Measurements from ENCODE around the gene GNPDA1. TPM values are rescaled to one million over a fixed set of nuclear protein-coding genes. Genes with fewer than 3 reads are reported as not detected.
A peak's percentile ranks its signal among the peaks of the same experiment; 100 is the strongest.

The GNPDA1 gene
- total and polyA plus RNA-seq, 2 donors from 2014 or later = 30.1 to 76.6 TPM

- Histone ChIP-seq H3K36me3 (ENCODE audit: control insufficient read depth in 2 of 3, insufficient read depth in 3 of 3, low read length in 3 of 3) (no peaks in the 10 kb centered on the region), H3K27me3 (ENCODE audit: control insufficient read depth, insufficient read depth, low read length) (no peaks in the 10 kb centered on the region), H3K9ac (ENCODE audit: low read length in 3 of 3) (no peak overlapping the region), H3K27ac (ENCODE audit: low read depth in 2 of 2, low read length in 2 of 2) (no peak overlapping the region), H3K4me3 (ENCODE audit: low read length in 3 of 3) (no peak overlapping the region), H3K9me3 (ENCODE audit: control insufficient read depth in 2 of 3, insufficient read depth in 1 of 3, low read length in 3 of 3) (no peaks in the 10 kb centered on the region), H3K4me1 (ENCODE audit: control insufficient read depth in 2 of 3, insufficient read depth in 2 of 3, low read depth in 1 of 3, low read length in 3 of 3) (peaks cover 0 to 7% (median 5%) of the 10 kb centered on the region in 3 donors)
- intact Hi-C loops (cut with DNase I) = no loop called here
- DNase-seq (no peak), FAIRE-seq (no peak)
- TF ChIP-seq CTCF (IDR thresholded peaks at IDR 0.05; ENCODE audit: borderline replicate concordance, extremely low read depth, insufficient read depth) = no peak
Measured at GRCh38 chr5:142020122-142020659, 7.4 kb upstream of the GNPDA1 start.

- DNase-seq = no peak
- no peak overlapping the region for H3K9ac ChIP-seq (ENCODE audit: low read length in 3 of 3)
- no peak overlapping the region for H3K27ac ChIP-seq (ENCODE audit: low read depth in 2 of 2, low read length in 2 of 2)
- intact Hi-C loops (cut with DNase I) = no loop called here
- H3K4me3 ChIP-seq (ENCODE audit: low read length in 3 of 3) = no peak overlapping the region
- H3K4me1 ChIP-seq (ENCODE audit: control insufficient read depth in 2 of 3, insufficient read depth in 2 of 3, low read depth in 1 of 3, low read length in 3 of 3) = peaks cover 0 to 20% (median 14%) of the 10 kb centered on the region in 3 donors
- H3K9me3 ChIP-seq (ENCODE audit: control insufficient read depth in 2 of 3, insufficient read depth in 1 of 3, low read length in 3 of 3) = no peaks in the 10 kb centered on the region
- FAIRE-seq = no peak
- no peaks in the 10 kb centered on the region for H3K27me3 ChIP-seq (ENCODE audit: control insufficient read depth, insufficient read depth, low read length)
- no peak for TF ChIP-seq CTCF (IDR thresholded peaks at IDR 0.05; ENCODE audit: borderline replicate concordance, extremely low read depth, insufficient read depth)
- no peaks in the 10 kb centered on the region for H3K36me3 ChIP-seq (ENCODE audit: control insufficient read depth in 2 of 3, insufficient read depth in 3 of 3, low read length in 3 of 3)
Measured at GRCh38 chr5:142017832-142018427, 5.1 kb upstream of the GNPDA1 start.

- no peak for FAIRE-seq
- intact Hi-C loops (cut with DNase I) = no loop called here
- H3K27ac ChIP-seq (ENCODE audit: low read depth in 2 of 2, low read length in 2 of 2) = peak overlapping the region in 1 of 2 donors; percentile 74
Measured at GRCh38 chr5:142016556-142016955, 3.7 kb upstream of the GNPDA1 start.

More at GRCh38 chr5:142016556-142016955, 3.7 kb upstream of the GNPDA1 start:
- H3K9me3 ChIP-seq (ENCODE audit: control insufficient read depth in 2 of 3, insufficient read depth in 1 of 3, low read length in 3 of 3) = no peaks in the 10 kb centered on the region
- no peaks in the 10 kb centered on the region for H3K27me3 ChIP-seq (ENCODE audit: control insufficient read depth, insufficient read depth, low read length)
- no peak for DNase-seq
- no peak for TF ChIP-seq CTCF (IDR thresholded peaks at IDR 0.05; ENCODE audit: borderline replicate concordance, extremely low read depth, insufficient read depth)
- peak overlapping the region in 1 of 3 donors; percentile 12 for H3K9ac ChIP-seq (ENCODE audit: low read length in 3 of 3)
- H3K4me1 ChIP-seq (ENCODE audit: control insufficient read depth in 2 of 3, insufficient read depth in 2 of 3, low read depth in 1 of 3, low read length in 3 of 3) = peaks cover 0 to 23% (median 20%) of the 10 kb centered on the region in 3 donors
- H3K36me3 ChIP-seq (ENCODE audit: control insufficient read depth in 2 of 3, insufficient read depth in 3 of 3, low read length in 3 of 3) = no peaks in the 10 kb centered on the region
- H3K4me3 ChIP-seq (ENCODE audit: low read length in 3 of 3) = no peak overlapping the region
